NCI-H1436 (cell line): ENCODE data around the gene GTF2H2C.
"Not testable (repeated sequence)": the region's sequence is repeated elsewhere in the genome, so short reads cannot be mapped to it uniquely, and the experiment has no call there.

ENCODE experiments used
- DNase-seq: peaks from one replicate; lab custom pipeline; 2025; lab: John Stamatoyannopoulos, UW

The GTF2H2C gene

GRCh38 chr5:69559908-69560330, at the start of gene GTF2H2C:
GTF2H2C (plus strand) TSS chr5:69560191; CDS start chr5:69565133, 4,942 bp downstream.
- DNase-seq = not testable (repeated sequence)

GRCh38 chr5:69510694-69511093, 49.3 kb upstream of the GTF2H2C start:
- no peak for DNase-seq

- DNase-seq = no peak
Measured at GRCh38 chr5:69512740-69513260, 47.2 kb upstream of the GTF2H2C start.

GRCh38 chr5:69515570-69515969, 44.4 kb upstream of the GTF2H2C start:
- not testable (repeated sequence) for DNase-seq

- no peak for DNase-seq
Measured at GRCh38 chr5:69516769-69517168, 43.2 kb upstream of the GTF2H2C start.

GRCh38 chr5:69517763-69518212, 42.2 kb upstream of the GTF2H2C start:
- peak; percentile 8 for DNase-seq

GRCh38 chr5:69519285-69519684, 40.7 kb upstream of the GTF2H2C start:
- DNase-seq = no peak

- no peak for DNase-seq
Measured at GRCh38 chr5:69522035-69522434, 38.0 kb upstream of the GTF2H2C start.

GRCh38 chr5:69525490-69525889, 34.5 kb upstream of the GTF2H2C start:
- DNase-seq = no peak

GRCh38 chr5:69526660-69527059, 33.3 kb upstream of the GTF2H2C start:
- no peak for DNase-seq

- DNase-seq = no peak
Measured at GRCh38 chr5:69527128-69527770, 32.7 kb upstream of the GTF2H2C start.

- DNase-seq = no peak
Measured at GRCh38 chr5:69528035-69528434, 32.0 kb upstream of the GTF2H2C start.

GRCh38 chr5:69528609-69529008, 31.4 kb upstream of the GTF2H2C start:
- DNase-seq = no peak

- DNase-seq = no peak
Measured at GRCh38 chr5:69530561-69531405, 29.2 kb upstream of the GTF2H2C start.

GRCh38 chr5:69531406-69531801, 28.6 kb upstream of the GTF2H2C start:
- no peak for DNase-seq

GRCh38 chr5:69537911-69538310, 22.1 kb upstream of the GTF2H2C start:
- not testable (repeated sequence) for DNase-seq

- not testable (repeated sequence) for DNase-seq
Measured at GRCh38 chr5:69538735-69539134, 21.3 kb upstream of the GTF2H2C start.

- DNase-seq = not testable (repeated sequence)
Measured at GRCh38 chr5:69541347-69541746, 18.6 kb upstream of the GTF2H2C start.

- not testable (repeated sequence) for DNase-seq
Measured at GRCh38 chr5:69542838-69543618, 17.0 kb upstream of the GTF2H2C start.

GRCh38 chr5:69544602-69545001, 15.4 kb upstream of the GTF2H2C start:
- not testable (repeated sequence) for DNase-seq

GRCh38 chr5:69560587-69561431, 818 bp downstream of the GTF2H2C start:
- DNase-seq = not testable (repeated sequence)
